Measurements from ENCODE around the gene AFF1.
A peak's percentile ranks its signal among the peaks of the same experiment; 100 is the strongest.
"Not testable (repeated sequence)": the region's sequence is repeated elsewhere in the genome, so short reads cannot be mapped to it uniquely, and the experiment has no call there.

The AFF1 gene

GRCh38 chr4:87030124-87030523, 95.3 kb downstream of the AFF1 start:
- DNase-seq (ENCODE audit: insufficient read length, low spot score) (no peak), FAIRE-seq (no peak)
- no peak for TF ChIP-seq PAX5 (IDR thresholded peaks at IDR 0.05; ENCODE audit: insufficient read depth, low read length, severe bottlenecking)
- TF ChIP-seq TAF1 (IDR thresholded peaks at IDR 0.05; ENCODE audit: low read depth, low read length), result no peak
- no peak for TF ChIP-seq POLR2AphosphoS5 (IDR thresholded peaks at IDR 0.05; ENCODE audit: low read depth, low read length)
- TF ChIP-seq SPI1 (IDR thresholded peaks at IDR 0.05; ENCODE audit: low read depth, low read length), result no peak
- TF ChIP-seq POU2F2 (IDR thresholded peaks at IDR 0.05; ENCODE audit: low read depth, low read length), result no peak
- no peak for TF ChIP-seq POLR2A (IDR thresholded peaks at IDR 0.05; ENCODE audit: low read depth, low read length)

DNA sequence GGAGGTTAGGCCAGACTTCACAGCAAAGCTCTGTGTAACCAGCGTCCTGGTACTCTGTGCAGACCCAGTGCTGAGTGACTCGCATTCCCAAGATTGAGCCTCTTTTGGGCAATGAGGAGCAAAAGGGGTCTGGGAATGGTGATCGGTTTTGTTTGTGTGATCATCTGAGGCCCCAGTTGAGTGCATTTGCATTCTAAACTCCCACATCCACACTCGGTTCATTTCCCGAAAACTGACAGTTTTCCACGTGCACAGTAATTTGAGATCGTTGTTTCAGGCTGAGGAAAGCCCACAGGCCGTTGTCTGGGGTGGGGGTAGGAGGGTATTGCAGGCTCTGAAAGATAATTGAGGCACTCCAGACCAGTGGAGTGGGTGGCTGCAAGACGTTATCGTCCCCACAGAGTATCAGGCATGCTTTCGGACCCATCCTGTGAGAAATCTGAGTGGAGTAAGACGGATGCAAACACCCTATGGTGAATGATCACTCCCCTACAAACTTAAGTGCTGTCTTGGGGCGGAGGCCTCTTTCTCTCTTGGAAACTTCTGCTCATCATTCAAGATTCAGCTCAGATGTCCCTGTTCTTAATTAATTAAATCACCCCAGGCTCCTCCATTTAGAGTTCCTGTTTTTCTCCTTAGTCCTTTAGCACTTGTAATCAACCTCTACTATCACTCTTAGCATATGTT, 96.1 kb downstream of the AFF1 start:
- DNase-seq (ENCODE audit: insufficient read length, low spot score), result no peak
- TF ChIP-seq POLR2A (IDR thresholded peaks at IDR 0.05; ENCODE audit: low read depth, low read length), result no peak
- no peak for TF ChIP-seq TAF1 (IDR thresholded peaks at IDR 0.05; ENCODE audit: low read depth, low read length)
- no peak for TF ChIP-seq POLR2AphosphoS5 (IDR thresholded peaks at IDR 0.05; ENCODE audit: low read depth, low read length)
- TF ChIP-seq SPI1 (IDR thresholded peaks at IDR 0.05; ENCODE audit: low read depth, low read length), result no peak
- no peak for TF ChIP-seq POU2F2 (IDR thresholded peaks at IDR 0.05; ENCODE audit: low read depth, low read length)
- TF ChIP-seq PAX5 (IDR thresholded peaks at IDR 0.05; ENCODE audit: insufficient read depth, low read length, severe bottlenecking), result no peak
- FAIRE-seq, result no peak

- FAIRE-seq, result no peak
- TF ChIP-seq TAF1 (IDR thresholded peaks at IDR 0.05; ENCODE audit: low read depth, low read length) (no peak), POU2F2 (IDR thresholded peaks at IDR 0.05; ENCODE audit: low read depth, low read length) (no peak), POLR2A (IDR thresholded peaks at IDR 0.05; ENCODE audit: low read depth, low read length) (no peak)
These were observed 97.1 kb downstream of the AFF1 start for GRCh38 chr4:87031920-87032319.

GRCh38 chr4:87032884-87033533, 98.2 kb downstream of the AFF1 start:
- FAIRE-seq (peak; percentile 23), DNase-seq (ENCODE audit: insufficient read length, low spot score) (no peak)
- TF ChIP-seq POLR2AphosphoS5 (IDR thresholded peaks at IDR 0.05; ENCODE audit: low read depth, low read length) (no peak), PAX5 (IDR thresholded peaks at IDR 0.05; ENCODE audit: insufficient read depth, low read length, severe bottlenecking) (no peak), SPI1 (IDR thresholded peaks at IDR 0.05; ENCODE audit: low read depth, low read length) (no peak), TAF1 (IDR thresholded peaks at IDR 0.05; ENCODE audit: low read depth, low read length) (no peak), POLR2A (IDR thresholded peaks at IDR 0.05; ENCODE audit: low read depth, low read length) (no peak), POU2F2 (IDR thresholded peaks at IDR 0.05; ENCODE audit: low read depth, low read length) (no peak)

More at GRCh38 chr4:87031920-87032319, 97.1 kb downstream of the AFF1 start:
- no peak for DNase-seq (ENCODE audit: insufficient read length, low spot score)

DNA sequence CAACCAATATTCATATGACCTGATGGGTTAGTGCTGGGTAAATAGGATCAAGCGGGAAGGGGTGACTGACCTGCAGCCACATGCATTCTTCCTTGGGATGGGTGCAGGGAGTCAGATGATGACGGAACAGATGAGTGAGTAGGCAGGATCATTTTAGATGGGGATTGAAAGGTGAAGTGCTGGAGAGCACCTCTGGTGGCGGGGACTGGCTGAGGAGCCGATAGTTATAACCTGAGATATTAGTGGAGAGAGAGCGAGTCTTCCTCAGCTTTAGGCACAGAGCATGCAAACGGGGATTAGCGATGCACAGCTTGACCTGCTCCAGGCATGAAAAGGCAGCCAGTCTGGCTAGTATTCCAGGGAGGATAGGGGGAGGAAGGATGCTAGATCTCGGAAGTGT, 99.1 kb downstream of the AFF1 start:
- FAIRE-seq (no peak), DNase-seq (ENCODE audit: insufficient read length, low spot score) (no peak)
- no peak for TF ChIP-seq TAF1 (IDR thresholded peaks at IDR 0.05; ENCODE audit: low read depth, low read length)
- no peak for TF ChIP-seq POLR2AphosphoS5 (IDR thresholded peaks at IDR 0.05; ENCODE audit: low read depth, low read length)
- TF ChIP-seq POU2F2 (IDR thresholded peaks at IDR 0.05; ENCODE audit: low read depth, low read length), result no peak
- no peak for TF ChIP-seq SPI1 (IDR thresholded peaks at IDR 0.05; ENCODE audit: low read depth, low read length)
- TF ChIP-seq PAX5 (IDR thresholded peaks at IDR 0.05; ENCODE audit: insufficient read depth, low read length, severe bottlenecking), result no peak
- no peak for TF ChIP-seq POLR2A (IDR thresholded peaks at IDR 0.05; ENCODE audit: low read depth, low read length)

DNA sequence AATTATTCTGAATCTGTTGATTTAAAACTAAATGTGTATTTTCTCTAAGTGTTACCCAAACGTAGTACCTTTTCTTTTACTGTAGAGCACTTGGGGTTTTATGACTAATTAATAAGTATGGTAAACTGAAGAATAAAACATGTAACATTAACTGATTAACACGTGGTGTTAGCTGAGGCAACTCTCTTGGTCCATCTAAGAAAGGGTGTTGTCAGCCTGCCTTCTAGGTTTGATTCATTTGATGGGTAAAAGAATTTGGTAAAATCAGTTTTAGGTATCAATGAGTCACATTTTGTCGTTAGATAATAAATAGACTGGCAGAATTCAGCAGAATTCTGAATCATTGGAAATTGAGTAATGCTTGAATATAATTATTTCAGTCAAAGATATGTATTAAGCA, 99.7 kb downstream of the AFF1 start:
- TF ChIP-seq POU2F2 (IDR thresholded peaks at IDR 0.05; ENCODE audit: low read depth, low read length) (no peak), POLR2AphosphoS5 (IDR thresholded peaks at IDR 0.05; ENCODE audit: low read depth, low read length) (no peak), PAX5 (IDR thresholded peaks at IDR 0.05; ENCODE audit: insufficient read depth, low read length, severe bottlenecking) (no peak), POLR2A (IDR thresholded peaks at IDR 0.05; ENCODE audit: low read depth, low read length) (no peak), SPI1 (IDR thresholded peaks at IDR 0.05; ENCODE audit: low read depth, low read length) (no peak), TAF1 (IDR thresholded peaks at IDR 0.05; ENCODE audit: low read depth, low read length) (no peak)
- FAIRE-seq (no peak), DNase-seq (ENCODE audit: insufficient read length, low spot score) (no peak)

DNA sequence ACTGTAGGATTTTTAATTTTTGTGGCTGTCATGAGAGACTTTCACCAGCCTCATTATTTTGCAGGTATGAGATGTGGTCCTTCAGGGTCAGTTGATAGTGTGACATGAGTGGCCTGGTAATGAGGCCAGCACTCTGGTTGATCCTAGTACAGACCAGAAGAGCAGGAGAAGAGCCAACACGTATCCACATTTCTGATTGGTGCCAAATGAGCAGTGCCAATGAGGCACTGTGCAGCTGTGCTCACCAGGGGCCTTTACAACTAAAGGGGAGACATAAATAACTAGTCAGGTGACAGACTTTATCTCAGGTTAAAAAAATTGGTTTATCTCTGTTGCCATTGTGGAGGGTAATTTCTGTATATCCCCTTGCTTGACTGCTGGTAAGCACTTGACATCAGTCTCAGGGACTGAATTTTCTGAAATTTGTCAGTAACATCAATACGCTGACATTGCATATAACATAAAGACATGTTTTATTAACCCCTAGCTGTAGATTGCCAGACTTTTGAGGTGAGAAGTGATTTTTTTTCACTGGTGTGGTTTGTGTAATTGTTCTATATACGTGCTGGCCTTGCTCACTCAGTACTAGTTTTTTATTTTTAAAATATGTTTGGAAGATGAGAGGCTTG, 101.2 kb downstream of the AFF1 start:
- FAIRE-seq, result peak; percentile 50

GRCh38 chr4:87036713-87037112, 101.9 kb downstream of the AFF1 start:
- DNase-seq (ENCODE audit: insufficient read length, low spot score) (no peak), FAIRE-seq (no peak)
- no peak for TF ChIP-seq SPI1 (IDR thresholded peaks at IDR 0.05; ENCODE audit: low read depth, low read length)
- no peak for TF ChIP-seq POLR2AphosphoS5 (IDR thresholded peaks at IDR 0.05; ENCODE audit: low read depth, low read length)
- no peak for TF ChIP-seq POU2F2 (IDR thresholded peaks at IDR 0.05; ENCODE audit: low read depth, low read length)
- no peak for TF ChIP-seq TAF1 (IDR thresholded peaks at IDR 0.05; ENCODE audit: low read depth, low read length)
- no peak for TF ChIP-seq POLR2A (IDR thresholded peaks at IDR 0.05; ENCODE audit: low read depth, low read length)
- no peak for TF ChIP-seq PAX5 (IDR thresholded peaks at IDR 0.05; ENCODE audit: insufficient read depth, low read length, severe bottlenecking)

More for the DNA sequence above, 101.2 kb downstream of the AFF1 start:
- TF ChIP-seq PAX5 (IDR thresholded peaks at IDR 0.05; ENCODE audit: insufficient read depth, low read length, severe bottlenecking) (no peak), POLR2AphosphoS5 (IDR thresholded peaks at IDR 0.05; ENCODE audit: low read depth, low read length) (no peak), TAF1 (IDR thresholded peaks at IDR 0.05; ENCODE audit: low read depth, low read length) (no peak), POLR2A (IDR thresholded peaks at IDR 0.05; ENCODE audit: low read depth, low read length) (no peak), SPI1 (IDR thresholded peaks at IDR 0.05; ENCODE audit: low read depth, low read length) (no peak), POU2F2 (IDR thresholded peaks at IDR 0.05; ENCODE audit: low read depth, low read length) (no peak)
- no peak for DNase-seq (ENCODE audit: insufficient read length, low spot score)

DNA sequence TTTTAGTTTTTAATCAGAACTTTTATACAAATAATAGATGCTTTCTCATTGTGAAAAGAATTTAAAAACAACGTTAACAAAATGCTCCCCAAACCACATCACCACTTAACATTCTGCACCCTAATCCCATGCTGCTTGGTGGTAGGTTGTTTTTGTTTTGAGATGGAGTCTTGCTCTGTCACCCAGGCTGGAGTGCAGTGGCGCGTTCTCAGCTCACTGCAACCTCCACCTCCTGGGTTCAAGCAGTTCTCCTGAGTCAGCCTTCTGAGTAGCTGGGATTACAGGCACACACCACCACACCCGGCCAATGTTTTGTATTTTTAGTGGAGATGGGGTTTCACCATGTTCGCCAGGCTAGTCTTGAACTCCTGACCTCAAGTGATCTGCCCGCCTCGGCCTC, 102.4 kb downstream of the AFF1 start:
- not testable (repeated sequence) for DNase-seq (ENCODE audit: insufficient read length, low spot score); FAIRE-seq
